Stimulated activated CD8-positive, alpha-beta memory T cell treated with anti-CD3 and anti-CD28 coated beads, Interleukin-4, amount 100 ng/mL, for 1 hour (primary cell): ENCODE measurements around the gene AGBL4.

Experiments
- DNase-seq, 2 donors: peaks; one replicate each; pipeline ENCODE4 v3.0.0-alpha.2; 2020; ENCODE audit warnings: low read depth in 2 of 2, low spot score in 1 of 2

AGBL4 gene

DNA sequence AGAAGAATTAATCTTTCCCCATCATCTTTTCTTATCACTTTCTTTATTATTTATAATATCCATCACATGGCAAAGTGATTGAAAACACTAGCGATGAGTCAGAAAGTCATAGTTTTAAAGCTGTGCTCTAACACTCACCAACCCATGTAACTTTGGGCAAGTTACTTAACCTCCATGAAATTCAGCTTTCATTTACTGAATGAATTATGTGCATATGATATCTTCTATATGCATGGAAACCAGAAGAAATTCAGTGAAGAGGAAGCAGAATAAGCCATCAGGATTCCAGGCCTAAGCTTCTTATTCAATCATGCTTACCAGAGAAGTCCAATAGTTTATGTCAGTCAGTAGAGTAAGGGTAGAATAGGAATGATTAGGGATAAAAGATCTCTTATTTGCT is 300.1 kb downstream of the AGBL4 start:
- no peak for DNase-seq

DNA sequence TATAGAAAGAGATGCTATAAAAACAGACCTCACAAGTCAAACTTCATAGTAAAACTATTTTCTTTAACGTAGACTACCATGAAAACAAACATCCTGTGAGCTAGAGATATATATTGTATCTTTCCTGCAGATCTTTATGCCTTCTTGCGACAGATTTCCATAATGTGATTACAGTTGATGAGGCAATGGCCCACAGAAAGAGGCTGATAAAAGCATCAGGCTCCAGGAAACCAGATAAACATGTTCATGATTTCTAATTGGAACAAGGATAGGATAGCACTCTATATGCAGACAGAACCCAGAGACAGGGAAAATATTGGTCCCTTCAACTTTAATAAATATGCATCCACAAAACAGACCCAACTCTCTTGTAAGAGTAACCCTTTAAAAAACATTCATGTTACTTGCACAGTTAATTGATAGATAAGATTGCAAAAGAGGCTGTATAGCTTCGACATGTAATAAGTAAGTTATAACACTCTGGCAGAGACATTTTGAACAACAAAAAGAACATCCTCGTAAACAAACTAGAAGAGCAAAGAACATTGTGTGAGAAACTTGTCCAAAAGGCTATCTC is 329.4 kb downstream of the AGBL4 start:
- DNase-seq, result no peak

DNA sequence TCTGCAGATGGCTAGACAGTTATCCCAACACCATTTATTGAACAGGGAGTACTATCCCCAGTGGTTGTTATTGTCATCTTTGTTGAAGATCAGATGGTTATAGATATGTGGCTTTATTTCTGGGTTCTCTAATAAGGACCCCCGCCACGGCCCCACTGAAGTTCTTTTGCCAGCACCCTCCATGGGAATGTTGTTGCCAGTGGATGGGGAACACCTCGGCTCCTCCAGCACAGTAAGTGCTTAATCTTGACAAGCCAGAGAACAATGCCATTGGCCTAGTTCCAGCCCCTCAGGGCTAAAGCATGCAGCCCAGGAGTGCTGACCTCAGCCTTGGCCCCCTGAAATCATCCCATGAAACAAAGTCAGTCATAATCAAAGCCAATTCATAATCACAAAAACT is 337.6 kb downstream of the AGBL4 start:
- no peak for DNase-seq

DNA sequence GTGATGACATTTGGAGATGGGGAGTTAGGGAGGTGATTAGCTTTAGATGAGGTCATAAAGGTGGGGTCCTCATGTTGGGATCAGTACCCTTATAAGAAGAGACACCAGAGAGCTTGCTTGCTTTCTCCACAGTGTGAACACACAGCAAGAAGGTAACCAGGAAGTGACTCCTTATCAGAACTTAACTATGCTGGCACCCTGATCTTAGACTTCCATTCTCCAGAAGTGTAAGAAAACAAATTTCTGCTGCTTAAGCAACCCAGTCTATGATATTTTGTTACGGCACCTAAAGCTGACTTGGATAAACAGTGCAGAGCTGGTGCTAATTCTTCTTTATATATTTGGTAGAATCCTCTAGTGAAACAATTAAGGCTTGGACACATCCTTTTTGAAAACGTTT is 346.0 kb downstream of the AGBL4 start:
- DNase-seq, result no peak

DNA sequence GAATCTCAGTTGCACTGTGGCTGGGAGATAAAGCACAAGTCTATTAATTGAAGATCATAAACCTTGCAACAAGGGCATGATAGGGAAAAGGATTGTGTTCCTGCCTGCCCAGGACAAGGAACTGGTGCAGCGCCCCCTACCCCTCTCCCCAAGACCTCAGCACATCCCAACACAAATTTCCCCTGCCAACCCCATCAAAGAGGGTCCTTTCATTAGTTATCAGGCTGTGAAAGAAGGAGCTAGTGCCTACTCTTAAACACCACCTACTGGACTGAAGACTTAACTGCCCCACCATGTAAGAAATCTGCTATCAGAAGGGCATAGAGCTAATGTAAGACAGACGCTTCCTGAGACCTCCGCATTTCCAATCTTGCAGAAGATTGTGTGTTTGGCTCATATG is 372.6 kb downstream of the AGBL4 start:
- DNase-seq, result no peak

DNA sequence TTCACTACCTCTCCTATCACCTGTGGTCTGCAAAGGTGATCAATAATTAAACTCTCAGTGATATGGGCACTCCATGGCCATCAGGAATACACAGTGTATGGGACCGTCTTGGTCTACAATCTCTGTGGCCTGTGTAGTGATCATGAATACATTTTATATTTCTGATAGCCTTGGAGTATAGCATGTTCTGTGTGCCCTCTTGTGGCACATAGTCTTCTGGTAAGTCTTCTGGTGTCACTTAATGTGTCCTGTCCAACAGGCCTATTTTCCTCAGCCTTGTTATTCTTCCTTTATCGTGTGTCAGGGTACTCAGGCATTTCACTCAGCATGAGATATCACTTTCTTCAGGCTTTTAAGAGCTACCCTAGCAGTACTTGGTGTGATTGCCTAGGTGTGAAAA is 393.6 kb downstream of the AGBL4 start:
- DNase-seq, result no peak

DNA sequence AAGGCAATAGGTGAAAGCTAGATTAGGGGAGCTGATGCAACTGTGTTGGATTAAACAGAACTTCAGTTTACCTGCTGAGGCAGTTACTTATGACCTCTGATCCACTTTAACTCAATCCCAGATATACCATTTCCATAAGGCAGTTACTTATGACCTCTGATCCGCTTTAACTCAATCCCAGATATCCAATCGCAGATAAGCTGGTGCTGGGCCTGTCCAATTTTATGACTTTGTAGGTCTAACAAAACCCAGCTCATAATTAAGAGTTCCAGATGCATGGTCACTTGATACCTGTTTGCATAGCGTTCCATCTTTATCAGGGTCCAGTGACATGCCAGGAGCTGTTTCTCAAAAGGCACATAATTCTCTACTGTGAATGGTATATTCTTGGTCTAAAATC is 396.0 kb downstream of the AGBL4 start:
- DNase-seq, result no peak

DNA sequence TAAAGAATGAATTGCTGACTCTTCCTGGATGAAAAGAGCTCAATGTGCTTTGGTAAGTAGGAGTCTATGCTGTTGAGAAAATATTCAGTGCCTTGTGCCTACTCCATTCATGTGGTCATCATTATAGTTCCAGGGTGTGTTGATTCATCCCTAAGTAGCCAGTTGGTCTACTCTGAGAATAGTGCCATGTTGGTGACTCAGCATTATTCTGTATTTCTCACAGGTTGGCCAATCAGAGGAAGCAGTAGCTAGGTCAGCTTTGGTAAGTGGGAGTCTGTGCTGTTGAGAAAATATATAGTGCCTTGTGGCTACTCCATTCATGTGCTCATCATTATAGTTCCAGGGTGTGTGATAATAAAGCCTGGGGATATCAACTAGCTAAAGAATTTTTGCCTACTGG is 397.3 kb downstream of the AGBL4 start:
- DNase-seq, result no peak

DNA sequence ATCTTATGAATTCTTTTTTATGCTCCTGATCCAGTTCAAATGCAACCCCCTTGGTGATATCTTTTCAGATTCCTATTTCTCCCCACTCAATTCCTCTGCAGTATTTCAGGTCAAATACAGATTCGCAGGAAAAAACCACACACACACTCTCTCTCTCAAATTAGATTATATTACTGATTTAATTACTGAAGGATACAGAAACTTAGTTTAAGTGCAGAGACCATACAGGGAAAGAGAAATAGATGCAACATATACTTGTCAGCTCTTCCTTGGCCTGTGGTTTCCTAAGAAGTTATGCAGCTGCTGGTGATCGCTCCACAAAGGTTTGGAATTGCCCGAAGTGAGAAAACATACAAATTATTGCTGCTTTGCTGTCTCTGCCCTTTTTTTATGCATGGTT is 400.9 kb downstream of the AGBL4 start:
- DNase-seq, result no peak

DNA sequence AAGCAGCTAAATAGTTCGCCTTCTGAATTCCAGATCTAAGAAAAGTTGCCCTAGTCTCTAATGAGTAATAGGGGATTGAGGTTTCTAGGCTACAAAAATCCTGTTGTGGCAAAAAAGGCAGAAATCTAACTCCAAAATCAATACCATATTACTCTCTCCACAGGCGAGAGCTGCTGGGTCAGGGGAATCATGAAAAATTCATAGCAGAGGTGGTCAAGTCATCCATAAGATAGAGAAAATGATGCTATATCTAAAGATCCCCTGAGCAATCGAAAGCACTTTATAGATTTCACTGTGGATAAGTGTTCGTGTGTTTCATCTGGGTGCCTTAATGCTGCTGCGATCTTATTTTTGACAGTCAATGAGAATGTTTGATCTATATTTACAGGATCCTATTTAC is 417.7 kb downstream of the AGBL4 start:
- no peak for DNase-seq

DNA sequence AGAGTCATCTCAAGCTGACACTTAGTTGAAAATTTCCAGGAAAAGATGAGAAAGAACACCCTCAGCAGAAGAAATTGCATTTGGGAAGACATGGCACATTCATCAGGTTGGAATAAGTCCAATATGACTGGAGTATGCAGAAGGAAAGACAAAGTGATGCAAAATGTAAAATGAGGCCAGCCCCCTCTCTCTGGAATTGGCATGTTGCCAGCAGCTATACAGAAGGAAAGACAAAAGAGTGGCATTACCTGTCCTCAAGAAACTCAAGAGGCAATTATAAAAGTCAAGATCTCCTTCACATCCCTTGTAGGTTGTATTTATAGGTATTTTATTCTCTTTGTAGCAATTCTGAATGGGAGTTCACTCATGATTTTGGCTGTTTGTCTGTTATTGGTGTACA is 426.3 kb downstream of the AGBL4 start:
- DNase-seq, result no peak

DNA sequence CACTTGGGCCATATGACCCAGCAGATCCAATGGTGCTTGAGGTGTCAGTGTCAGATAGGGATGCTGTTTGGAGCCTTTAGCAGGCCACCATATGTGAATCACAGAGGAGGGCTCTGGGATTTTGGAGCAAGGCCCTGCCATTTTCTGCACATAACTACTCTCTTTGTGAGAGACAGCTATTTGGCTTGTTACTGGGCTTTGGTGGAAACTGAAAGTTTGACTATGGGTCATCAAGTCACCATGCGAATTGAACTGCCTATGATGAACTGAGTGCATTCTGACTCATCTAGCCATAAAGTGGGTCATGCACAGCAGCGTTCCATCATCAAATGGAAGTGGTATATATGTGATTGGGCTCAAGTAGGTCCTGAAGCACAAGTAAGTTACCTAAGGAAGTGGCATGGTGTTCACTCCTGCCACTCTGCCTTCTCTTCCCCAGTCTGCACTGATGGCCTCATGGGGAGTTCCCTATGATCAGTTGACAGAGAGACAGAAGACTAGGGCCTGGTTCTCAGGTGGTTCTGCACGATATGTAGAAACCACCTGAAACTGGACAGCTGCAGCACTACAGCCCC is 447.3 kb downstream of the AGBL4 start:
- DNase-seq, result no peak

DNA sequence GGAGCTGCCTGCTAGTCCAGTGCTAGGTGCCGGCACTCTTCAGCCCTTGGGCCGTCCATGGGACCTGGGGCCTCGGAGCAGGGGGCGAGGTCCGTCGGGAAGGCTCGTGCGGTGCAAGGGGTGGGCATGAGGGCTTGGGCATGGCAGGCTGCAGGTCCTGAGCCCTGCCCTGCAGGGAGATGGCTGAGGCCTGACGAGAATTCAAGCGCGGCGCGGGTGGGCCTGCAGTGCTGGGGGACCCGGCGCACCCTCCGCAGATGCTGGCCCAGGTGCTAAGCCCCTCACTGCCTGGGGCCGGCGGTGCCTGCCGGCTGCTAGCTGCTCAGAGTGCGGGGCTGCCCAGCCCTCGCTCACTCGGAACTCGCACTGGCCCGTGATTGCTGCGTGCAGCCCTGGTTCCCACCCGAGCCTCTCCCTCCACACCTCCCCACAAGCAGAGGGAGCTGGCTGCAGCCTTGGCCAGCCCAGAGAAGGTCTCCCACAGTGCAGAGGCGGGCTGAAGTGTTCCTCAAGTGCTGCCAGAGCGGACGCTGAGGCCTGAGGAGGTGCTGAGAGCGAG is 467.0 kb downstream of the AGBL4 start:
- DNase-seq, result no peak

DNA sequence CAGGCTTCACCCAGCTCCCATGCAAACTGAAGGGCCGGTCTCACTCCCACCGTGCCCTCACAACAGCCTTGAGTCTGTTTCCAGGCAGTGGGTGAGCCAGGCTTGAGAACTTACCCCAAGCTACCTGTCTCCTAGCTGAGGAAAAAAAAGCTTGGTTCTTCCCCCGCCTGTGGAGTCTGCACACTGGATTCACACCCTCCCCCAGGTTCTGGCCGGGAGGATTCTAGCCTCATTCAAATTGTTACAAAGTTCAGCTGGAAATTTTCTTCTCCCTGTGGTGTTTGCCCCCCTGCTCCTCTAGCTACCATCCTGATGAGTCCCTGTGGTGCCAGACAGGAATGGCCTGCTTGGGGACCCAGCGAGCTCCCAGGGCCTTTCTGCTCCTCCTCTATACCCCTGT is 471.7 kb downstream of the AGBL4 start:
- no peak for DNase-seq

DNA sequence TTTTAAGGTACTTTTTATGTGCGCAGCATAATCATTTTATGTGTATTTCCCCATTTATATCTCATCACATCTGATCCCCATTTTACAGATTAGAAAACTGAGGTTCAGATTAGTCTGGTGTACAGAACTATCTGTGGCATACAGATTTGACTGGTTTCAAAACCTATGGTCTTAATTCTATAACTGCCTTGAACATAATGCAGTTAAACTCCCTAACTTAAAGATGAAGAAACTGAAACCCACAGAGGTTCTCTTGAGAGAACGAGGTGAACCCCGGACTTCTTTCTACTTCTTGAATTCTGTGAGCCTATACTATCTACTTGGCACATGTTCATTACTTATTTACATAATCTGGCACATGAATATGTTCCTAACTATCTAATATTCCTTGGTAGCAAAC is 479.1 kb downstream of the AGBL4 start:
- DNase-seq, result no peak

DNA sequence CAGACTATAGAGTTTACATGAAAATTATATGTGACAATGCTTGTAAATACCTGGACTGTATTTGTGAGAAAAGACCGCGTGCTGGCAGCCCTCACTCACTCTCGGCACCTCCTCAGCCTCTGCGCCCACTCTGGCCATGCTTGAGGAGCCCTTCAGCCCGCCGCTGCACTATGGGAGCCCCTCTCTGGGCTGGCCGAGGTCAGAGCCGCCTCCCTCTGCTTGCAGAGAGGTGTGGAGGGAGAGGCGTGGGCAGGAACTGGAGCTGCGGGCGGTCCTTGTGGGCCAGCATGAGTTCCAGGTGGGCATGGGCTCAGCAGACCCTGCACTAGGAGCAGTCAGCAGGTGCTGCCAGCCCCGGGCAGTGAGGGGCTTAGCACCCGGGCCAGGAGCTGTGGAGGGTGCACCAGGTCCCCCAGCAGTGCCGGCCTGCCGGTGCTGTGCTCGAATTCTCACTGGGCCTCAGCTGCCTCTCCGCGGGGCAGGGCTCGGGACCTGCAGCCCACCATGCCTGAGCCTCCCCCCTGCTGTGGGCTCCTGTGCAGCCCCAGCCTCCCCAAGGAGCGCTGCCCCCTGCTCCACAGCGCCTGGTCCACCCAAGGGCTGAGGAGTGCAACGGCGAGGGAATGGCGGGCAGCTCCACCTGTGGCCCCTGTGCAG is 482.5 kb downstream of the AGBL4 start:
- no peak for DNase-seq

DNA sequence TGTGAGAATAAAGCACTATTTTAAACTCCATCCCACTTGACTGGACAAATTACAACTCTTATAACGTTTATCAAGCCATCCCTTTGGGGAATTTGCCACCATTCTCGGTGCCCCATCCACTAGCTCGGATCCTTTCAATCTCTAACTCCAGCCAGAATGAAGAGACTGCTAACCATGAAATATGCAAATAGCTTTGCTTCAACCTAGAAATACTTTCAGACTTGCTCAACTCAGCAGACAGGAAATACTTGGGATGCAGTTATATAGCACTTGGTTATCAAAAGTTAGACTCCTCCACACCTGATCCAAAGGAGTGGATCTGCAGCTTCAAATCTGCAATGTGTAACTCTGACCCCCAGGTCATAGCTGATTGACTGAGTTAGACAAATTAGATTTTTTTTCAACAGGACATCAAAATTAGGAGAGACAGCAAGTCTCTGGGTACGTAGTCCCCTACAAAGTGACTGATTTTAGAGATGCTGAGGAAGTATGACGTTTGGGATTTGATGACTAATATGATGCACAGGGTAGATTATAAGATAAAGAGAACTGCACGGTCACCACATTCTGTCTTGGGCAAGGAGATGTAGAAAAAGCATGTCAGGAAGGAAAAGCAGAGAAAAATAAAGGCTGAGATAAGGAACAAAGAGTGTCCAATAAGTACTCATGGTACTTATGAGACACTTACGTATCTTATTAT is 496.0 kb downstream of the AGBL4 start:
- no peak for DNase-seq

DNA sequence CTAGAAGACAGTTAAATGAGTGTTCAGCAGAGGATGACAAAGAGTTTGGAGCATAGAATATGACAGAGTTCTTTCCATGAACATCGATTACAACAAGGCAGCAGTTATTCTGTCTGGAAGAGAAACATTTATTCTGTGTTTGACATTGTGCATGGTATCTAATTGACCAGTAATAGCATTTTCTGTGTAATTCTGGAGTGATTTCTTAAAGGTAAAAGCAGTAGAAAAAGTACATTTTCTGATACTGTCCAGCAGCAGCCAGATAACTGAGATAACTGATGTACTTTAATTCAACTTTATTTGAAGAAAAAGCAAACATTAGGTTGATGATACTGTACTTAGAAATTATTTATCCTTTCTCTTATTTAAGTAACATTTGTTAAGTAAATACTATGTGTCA is 497.1 kb downstream of the AGBL4 start:
- no peak for DNase-seq

DNA sequence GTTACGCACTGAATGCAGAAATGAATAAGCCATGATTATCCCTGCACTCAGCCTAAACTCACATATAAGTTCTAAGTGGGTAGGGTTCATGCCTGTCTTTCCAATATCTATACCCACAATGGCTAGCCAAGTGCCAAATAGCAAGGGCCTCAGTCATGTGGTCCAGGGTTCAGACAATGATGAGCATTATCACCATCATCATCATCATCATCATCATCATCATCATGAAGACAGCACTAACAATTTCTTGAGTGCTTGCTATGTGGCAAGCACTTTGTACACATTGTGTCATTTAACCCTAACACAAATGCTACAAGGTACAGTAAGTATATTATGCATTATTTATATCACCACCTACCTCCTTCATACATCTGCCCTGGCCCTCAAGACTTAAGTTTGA is 500.0 kb downstream of the AGBL4 start:
- no peak for DNase-seq

DNA sequence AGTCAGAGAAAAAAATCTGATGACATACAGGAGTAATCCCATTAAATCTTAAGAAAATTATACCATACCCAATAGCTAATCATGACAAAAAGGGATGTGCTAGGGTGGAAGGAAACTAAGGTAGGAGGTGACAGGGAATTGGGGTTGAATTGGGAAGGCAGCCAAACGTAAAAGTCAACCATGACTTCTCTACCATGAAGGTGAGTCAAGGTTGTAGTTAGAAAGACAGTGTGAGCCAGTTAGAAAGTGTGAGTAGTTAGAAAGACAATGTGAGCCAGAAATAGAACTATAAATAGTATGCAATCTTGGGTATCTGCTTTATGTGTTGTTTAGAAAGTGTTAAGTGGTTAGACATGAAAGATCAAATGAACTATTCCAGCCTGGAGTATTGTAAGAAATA is 556.8 kb downstream of the AGBL4 start:
- DNase-seq, result no peak

DNA sequence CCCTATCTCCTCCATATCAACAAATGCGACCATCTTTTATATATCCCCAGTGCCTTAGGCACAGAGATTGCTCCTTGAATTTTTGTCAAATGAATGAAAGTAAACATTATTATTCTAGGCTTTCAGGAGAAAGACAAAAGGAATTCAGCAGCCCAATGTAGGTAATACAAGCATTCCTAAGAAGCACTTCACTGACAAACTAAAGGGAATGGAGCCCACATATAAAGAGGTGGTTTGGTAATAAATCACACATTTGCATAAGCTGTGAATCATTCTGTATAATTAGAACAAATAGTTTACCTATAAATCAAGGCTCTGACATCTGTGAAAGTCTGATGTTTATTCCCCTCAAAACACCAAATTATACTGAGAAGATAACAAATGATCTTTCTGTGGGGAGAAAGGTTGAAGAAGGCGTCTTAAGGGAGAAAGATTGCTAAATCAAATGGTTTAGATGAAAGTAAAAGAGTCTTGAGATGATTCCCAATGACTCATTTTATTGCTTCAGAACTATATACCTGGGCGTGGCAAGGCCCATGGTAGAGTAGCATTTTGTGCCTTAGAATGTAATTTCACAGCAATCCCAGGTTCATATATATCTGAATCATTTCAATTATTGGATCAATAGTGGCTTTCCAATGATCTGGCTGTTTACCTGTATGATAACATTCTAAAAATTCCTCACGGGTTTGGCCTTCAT is 558.1 kb downstream of the AGBL4 start:
- no peak for DNase-seq

DNA sequence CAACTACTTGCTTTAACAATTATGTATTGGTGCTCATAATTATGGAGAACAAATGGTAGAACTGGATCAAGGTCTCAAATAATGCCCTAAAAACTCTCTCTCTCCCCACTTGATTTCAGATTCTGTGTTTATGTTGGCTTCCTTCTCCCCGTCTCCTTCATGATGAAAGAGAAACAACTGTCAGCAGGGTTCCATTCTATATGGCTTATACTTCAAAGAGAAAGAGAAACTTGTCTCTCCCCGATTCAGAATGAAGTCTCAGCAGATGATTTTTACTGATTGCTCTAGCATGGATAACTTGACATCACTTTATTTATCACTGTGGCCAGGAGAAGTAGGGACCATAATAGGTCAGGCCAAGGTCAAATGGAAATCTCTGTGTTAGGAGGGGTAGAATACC is 575.6 kb downstream of the AGBL4 start:
- DNase-seq, result no peak
